Loucy (cell line): ENCODE results near the gene FAM162B.

Experiments
- H2AFZ ChIP-seq: fragments of 200-600 bp; sonication (generic); 2 replicates; pipeline ENCODE4 v1.6.0; 2016; ENCODE audit warnings: antibody characterized with exemption, mild to moderate bottlenecking, low read length, moderate library complexity
- H3F3A ChIP-seq: fragments of 200-600 bp; 2 replicates; pipeline ENCODE4 v1.6.0; 2016; ENCODE audit warnings: antibody characterized with exemption, low read depth, mild to moderate bottlenecking
- H3K27me3 ChIP-seq: fragments of 200-600 bp; sonication (generic); 2 replicates; pipeline ENCODE4 v1.6.1; 2014; ENCODE audit warnings: low read length, mild to moderate bottlenecking; ENCODE audit not compliant: insufficient read depth, poor library complexity, severe bottlenecking
- H3K36me3 ChIP-seq: fragments of 200-600 bp; sonication (generic); 2 replicates; pipeline ENCODE4 v1.6.1; 2016; ENCODE audit warnings: low read length; ENCODE audit not compliant: insufficient read depth
- H3K4me1 ChIP-seq: fragments of 200-600 bp; sonication (generic); 2 replicates; pipeline ENCODE4 v1.5.1; 2014; ENCODE audit warnings: low read length, mild to moderate bottlenecking; ENCODE audit not compliant: insufficient read depth, poor library complexity, severe bottlenecking
- H3K4me2 ChIP-seq: fragments of 200-600 bp; sonication (generic); 2 replicates; pipeline ENCODE4 v1.6.0; 2014; ENCODE audit warnings: antibody characterized with exemption, low read length, low read depth, mild to moderate bottlenecking; ENCODE audit not compliant: poor library complexity, severe bottlenecking
- H3K4me3 ChIP-seq: fragments of 200-600 bp; sonication (generic); 2 replicates; pipeline ENCODE4 v1.5.1; 2014; ENCODE audit warnings: low read length, mild to moderate bottlenecking, mixed read lengths; ENCODE audit not compliant: poor library complexity, severe bottlenecking
- H3K79me2 ChIP-seq: fragments of 200-600 bp; sonication (generic); 2 replicates; pipeline ENCODE4 v1.6.1; 2014; ENCODE audit warnings: low read length; ENCODE audit not compliant: insufficient read depth
- H3K9ac ChIP-seq: fragments of 200-600 bp; sonication (generic); 2 replicates; pipeline ENCODE4 v1.6.0; 2014; ENCODE audit warnings: mild to moderate bottlenecking, low read depth, low read length, moderate library complexity; ENCODE audit not compliant: poor library complexity, severe bottlenecking
- H3K9me2 ChIP-seq: fragments of 200-600 bp; sonication (generic); replicated peaks from 2 replicates; pipeline ENCODE4 v1.6.1; 2016; ENCODE audit warnings: low read depth, low read length, mixed read lengths
- H3K9me3 ChIP-seq: fragments of 200-600 bp; sonication (generic); 2 replicates; pipeline ENCODE4 v1.6.1; 2014; ENCODE audit warnings: mild to moderate bottlenecking, antibody characterized with exemption, low read length, low read depth; ENCODE audit not compliant: insufficient read depth
- H4K20me1 ChIP-seq: fragments of 200-600 bp; sonication (generic); 2 replicates; pipeline ENCODE4 v1.6.0; 2014; ENCODE audit warnings: antibody characterized with exemption, low read length, mild to moderate bottlenecking; ENCODE audit not compliant: insufficient read depth, poor library complexity, severe bottlenecking
- EZH2phosphoT487 ChIP-seq: fragments of 200-600 bp; IDR thresholded peaks from 2 replicates; pipeline ENCODE4 v1.6.1; 2018; ENCODE audit warnings: antibody characterized with exemption, mild to moderate bottlenecking, moderate library complexity, borderline replicate concordance
- TF ChIP-seq, protein P1 (sequence below): fragments of 200-600 bp; sonication (generic); conservative IDR thresholded peaks from 2 replicates; pipeline ENCODE4 v1.5.1; 2014; ENCODE audit warnings: mild to moderate bottlenecking, antibody characterized with exemption, low read length

FAM162B gene

DNA sequence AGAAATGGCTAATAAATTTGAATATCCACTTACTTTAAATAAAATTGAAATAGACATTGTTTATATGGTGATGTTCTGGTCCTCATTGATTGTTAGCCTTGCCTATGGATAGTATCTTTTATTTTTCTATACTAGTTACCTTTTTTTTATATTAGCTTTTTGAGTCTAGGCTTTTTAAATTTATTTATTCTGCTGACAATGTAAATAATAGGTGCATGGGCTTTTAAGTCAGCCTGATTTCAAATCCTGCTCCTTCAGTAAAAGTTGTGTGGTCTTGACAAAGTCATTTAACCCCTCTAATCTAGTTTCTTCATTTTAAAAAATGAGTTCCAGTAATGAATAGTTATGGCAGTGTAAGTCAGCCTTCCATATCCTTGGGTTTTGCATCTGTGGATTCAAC is 38.6 kb downstream of the FAM162B start:
- H3F3A ChIP-seq = no peaks in the 10 kb centered on the region
- no peak overlapping the region for H3K4me2 ChIP-seq
- no peak overlapping the region for H3K9ac ChIP-seq
- TF ChIP-seq, protein P1, sequence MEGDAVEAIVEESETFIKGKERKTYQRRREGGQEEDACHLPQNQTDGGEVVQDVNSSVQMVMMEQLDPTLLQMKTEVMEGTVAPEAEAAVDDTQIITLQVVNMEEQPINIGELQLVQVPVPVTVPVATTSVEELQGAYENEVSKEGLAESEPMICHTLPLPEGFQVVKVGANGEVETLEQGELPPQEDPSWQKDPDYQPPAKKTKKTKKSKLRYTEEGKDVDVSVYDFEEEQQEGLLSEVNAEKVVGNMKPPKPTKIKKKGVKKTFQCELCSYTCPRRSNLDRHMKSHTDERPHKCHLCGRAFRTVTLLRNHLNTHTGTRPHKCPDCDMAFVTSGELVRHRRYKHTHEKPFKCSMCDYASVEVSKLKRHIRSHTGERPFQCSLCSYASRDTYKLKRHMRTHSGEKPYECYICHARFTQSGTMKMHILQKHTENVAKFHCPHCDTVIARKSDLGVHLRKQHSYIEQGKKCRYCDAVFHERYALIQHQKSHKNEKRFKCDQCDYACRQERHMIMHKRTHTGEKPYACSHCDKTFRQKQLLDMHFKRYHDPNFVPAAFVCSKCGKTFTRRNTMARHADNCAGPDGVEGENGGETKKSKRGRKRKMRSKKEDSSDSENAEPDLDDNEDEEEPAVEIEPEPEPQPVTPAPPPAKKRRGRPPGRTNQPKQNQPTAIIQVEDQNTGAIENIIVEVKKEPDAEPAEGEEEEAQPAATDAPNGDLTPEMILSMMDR = no peak
- no peak for TF ChIP-seq EZH2phosphoT487
- H3K36me3 ChIP-seq = peaks cover 84% of the 10 kb centered on the region
- H3K4me1 ChIP-seq = no peaks in the 10 kb centered on the region
- no peaks in the 10 kb centered on the region for H3K79me2 ChIP-seq
- no peaks in the 10 kb centered on the region for H3K9me3 ChIP-seq
- H3K27me3 ChIP-seq = no peaks in the 10 kb centered on the region
- H3K4me3 ChIP-seq = no peak overlapping the region
- no peak overlapping the region for H2AFZ ChIP-seq
- H3K9me2 ChIP-seq = no peaks in the 10 kb centered on the region
- no peaks in the 10 kb centered on the region for H4K20me1 ChIP-seq

DNA sequence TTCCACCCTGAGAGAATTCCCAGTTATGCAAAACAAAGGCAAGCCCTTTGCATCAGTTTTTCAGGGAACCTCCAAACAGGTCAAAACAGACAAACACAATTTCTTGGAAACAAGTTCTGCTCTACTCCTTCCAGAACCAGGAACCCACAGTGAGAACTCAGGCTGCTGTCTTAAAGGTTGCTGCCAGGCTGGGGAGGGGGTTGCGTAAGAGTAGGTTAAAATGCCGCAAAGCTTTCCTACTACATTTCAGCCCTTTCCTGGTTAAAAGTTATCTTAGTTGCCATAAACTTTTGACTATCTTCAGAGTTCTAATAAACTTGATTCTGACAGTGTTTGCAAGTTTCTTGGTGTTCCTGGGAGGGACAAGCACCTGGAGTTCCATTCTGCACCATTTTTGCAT is 50.8 kb downstream of the FAM162B start:
- H3K27me3 ChIP-seq = no peaks in the 10 kb centered on the region
- H3K9ac ChIP-seq = no peak overlapping the region
- H3K79me2 ChIP-seq = peaks cover 8% of the 10 kb centered on the region; the same call in 1 of the 2 replicates
- H3F3A ChIP-seq = no peaks in the 10 kb centered on the region
- H4K20me1 ChIP-seq = no peaks in the 10 kb centered on the region
- peaks cover 7% of the 10 kb centered on the region for H3K4me1 ChIP-seq
- H3K4me2 ChIP-seq = no peak overlapping the region
- H3K36me3 ChIP-seq = peaks cover 70% of the 10 kb centered on the region
- H3K9me3 ChIP-seq = peaks cover 6% of the 10 kb centered on the region; the same call in 1 of the 2 replicates
- no peak overlapping the region for H3K4me3 ChIP-seq
- H3K9me2 ChIP-seq = no peaks in the 10 kb centered on the region
- H2AFZ ChIP-seq = no peak overlapping the region
- no peak for TF ChIP-seq EZH2phosphoT487
- TF ChIP-seq, protein P1 = no peak

DNA sequence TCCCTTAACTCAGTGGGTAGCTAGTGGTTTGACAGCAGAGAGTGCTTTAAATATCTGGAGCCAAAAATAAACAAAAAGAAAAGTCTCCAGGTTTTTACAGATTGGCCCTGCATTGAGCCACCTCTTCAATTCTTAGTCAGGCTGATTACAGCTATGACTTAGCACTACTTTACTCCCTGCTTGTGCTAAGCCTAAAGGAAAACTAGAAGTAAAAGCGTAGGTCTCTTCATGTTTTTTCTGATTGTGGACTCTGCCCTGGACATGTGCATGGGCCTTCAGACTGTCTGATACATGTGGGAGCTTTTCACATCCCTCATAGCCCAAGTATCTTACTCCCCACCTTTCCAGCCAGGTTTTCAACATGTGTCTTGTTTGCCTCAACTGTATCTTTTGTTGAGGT is 51.2 kb downstream of the FAM162B start:
- TF ChIP-seq EZH2phosphoT487 = no peak
- TF ChIP-seq, protein P1 = no peak
- H3K36me3 ChIP-seq = peaks cover 66% of the 10 kb centered on the region
- H3K9ac ChIP-seq = no peak overlapping the region
- H3K4me2 ChIP-seq = no peak overlapping the region
- no peaks in the 10 kb centered on the region for H3F3A ChIP-seq
- H3K9me2 ChIP-seq = no peaks in the 10 kb centered on the region
- no peak overlapping the region for H2AFZ ChIP-seq
- H3K27me3 ChIP-seq = no peaks in the 10 kb centered on the region
- no peak overlapping the region for H3K4me3 ChIP-seq
- H3K9me3 ChIP-seq = peaks cover 6% of the 10 kb centered on the region; the same call in 1 of the 2 replicates
- H4K20me1 ChIP-seq = no peaks in the 10 kb centered on the region
- peaks cover 7% of the 10 kb centered on the region for H3K4me1 ChIP-seq
- H3K79me2 ChIP-seq = peaks cover 8% of the 10 kb centered on the region; the same call in 1 of the 2 replicates
